Thoracic aorta (tissue), 2 donors: ENCODE measurements around the gene SEMA4F. TPM values are rescaled to one million over a fixed set of nuclear protein-coding genes. Genes with fewer than 3 reads are reported as not detected.

Source experiments
- ATAC-seq: fragments of 150-250 bp; one replicate; pipeline ENCODE4 v1.8.0; 2017; ENCODE audit warnings: low read depth; ENCODE audit not compliant: insufficient number of reproducible peaks, low FRiP score
- DNase-seq: peaks from one replicate; pipeline ENCODE4 v3.0.0-alpha.2; 2020; ENCODE audit warnings: low spot score
- H3K27ac ChIP-seq, 2 donors: fragments of 200-600 bp; sonication (generic); 1 replicate in 1 of 2; 2 replicates in 1 of 2; pipeline ENCODE4 v1.5.1; 2016; ENCODE audit warnings: mild to moderate bottlenecking in 2 of 2, moderate library complexity in 2 of 2
- H3K27me3 ChIP-seq: fragments of 200-600 bp; sonication (generic); replicated peaks from 2 replicates; pipeline ENCODE4 v1.6.0; 2016; ENCODE audit warnings: mild to moderate bottlenecking; ENCODE audit not compliant: insufficient read depth
- H3K36me3 ChIP-seq: fragments of 200-600 bp; sonication (generic); one replicate; pipeline ENCODE4 v1.5.1; 2016
- H3K4me1 ChIP-seq, 2 donors: fragments of 200-600 bp; sonication (generic); 1 replicate in 1 of 2; 2 replicates in 1 of 2; pipeline versions ENCODE4 v1.5.1 to v1.6.0; 2016; ENCODE audit warnings: low read depth in 2 of 2, mild to moderate bottlenecking in 1 of 2; ENCODE audit not compliant: control insufficient read depth in 1 of 2
- H3K4me3 ChIP-seq: fragments of 200-600 bp; sonication (generic); 2 replicates; pipeline ENCODE4 v1.5.1; 2016; ENCODE audit warnings: mild to moderate bottlenecking
- H3K9me3 ChIP-seq: fragments of 200-600 bp; sonication (generic); 2 replicates; pipeline ENCODE4 v1.5.1; 2016
- CTCF ChIP-seq: fragments of 200-600 bp; sonication (generic); IDR thresholded peaks from one replicate; pipeline ENCODE4 v1.5.1; 2019; ENCODE audit warnings: antibody characterized with exemption
- total RNA-seq, 2 donors: library from RNA; depleted of rRNA; stranded (reverse); fragments of >200 nt; gene quantifications; one replicate each; pipeline versions ENCODE4 v1.1.0 to v1.2.3, GENCODE V29; 2016

Gene SEMA4F
- total RNA-seq, 2 donors from 2014 or later = 9.5 to 27.6 TPM

GRCh38 chr2:74703373-74703772 is 49.3 kb downstream of the SEMA4F start:
- no peak overlapping the region for H3K4me3 ChIP-seq
- no peak for TF ChIP-seq CTCF
- H3K27ac ChIP-seq = no peak overlapping the region
- DNase-seq = no peak
- no peaks in the 10 kb centered on the region for H3K36me3 ChIP-seq
- no peaks in the 10 kb centered on the region for H3K9me3 ChIP-seq
- no peak for ATAC-seq
- H3K4me1 ChIP-seq = no peaks in the 10 kb centered on the region
- H3K27me3 ChIP-seq = no peaks in the 10 kb centered on the region

- ATAC-seq (no peak), DNase-seq (no peak)
- H3K27ac ChIP-seq = no peak overlapping the region
- no peaks in the 10 kb centered on the region for H3K4me1 ChIP-seq
- H3K9me3 ChIP-seq = no peaks in the 10 kb centered on the region
- H3K4me3 ChIP-seq = no peak overlapping the region
- no peaks in the 10 kb centered on the region for H3K27me3 ChIP-seq
- no peaks in the 10 kb centered on the region for H3K36me3 ChIP-seq
- no peak for TF ChIP-seq CTCF
Measured at GRCh38 chr2:74704216-74704615, 50.2 kb downstream of the SEMA4F start.

GRCh38 chr2:74706741-74707140 is 52.7 kb downstream of the SEMA4F start:
- H3K27ac ChIP-seq = no peak overlapping the region
- no peak for TF ChIP-seq CTCF
- DNase-seq (no peak), ATAC-seq (no peak)
- H3K9me3 ChIP-seq = no peaks in the 10 kb centered on the region
- H3K4me1 ChIP-seq = no peaks in the 10 kb centered on the region
- H3K36me3 ChIP-seq = no peaks in the 10 kb centered on the region
- H3K27me3 ChIP-seq = no peaks in the 10 kb centered on the region
- H3K4me3 ChIP-seq = no peak overlapping the region

GRCh38 chr2:74707837-74708236 is 53.8 kb downstream of the SEMA4F start:
- no peak overlapping the region for H3K4me3 ChIP-seq
- ATAC-seq (no peak), DNase-seq (no peak)
- H3K36me3 ChIP-seq = no peaks in the 10 kb centered on the region
- H3K27me3 ChIP-seq = no peaks in the 10 kb centered on the region
- H3K9me3 ChIP-seq = no peaks in the 10 kb centered on the region
- TF ChIP-seq CTCF = no peak
- H3K27ac ChIP-seq = no peak overlapping the region
- H3K4me1 ChIP-seq = no peaks in the 10 kb centered on the region

- H3K4me3 ChIP-seq = no peak overlapping the region
- DNase-seq (no peak), ATAC-seq (no peak)
- no peak for TF ChIP-seq CTCF
- no peak overlapping the region for H3K27ac ChIP-seq
- H3K9me3 ChIP-seq = no peaks in the 10 kb centered on the region
- H3K27me3 ChIP-seq = no peaks in the 10 kb centered on the region
- H3K36me3 ChIP-seq = no peaks in the 10 kb centered on the region
- H3K4me1 ChIP-seq = no peaks in the 10 kb centered on the region
Measured at GRCh38 chr2:74708296-74708695, 54.2 kb downstream of the SEMA4F start.
